H1 (cell line): Measurements from ENCODE around the gene CCDC102A. TPM values are rescaled to one million over a fixed set of nuclear protein-coding genes. Genes with fewer than 3 reads are reported as not detected.

Experiments
- CBX8 ChIP-seq: fragments of 300-800, 300-1000 bp; sonication (generic); IDR thresholded peaks from 2 replicates; pipeline ENCODE4 v1.7.1; 2016; ENCODE audit warnings: low read depth, low read length, borderline replicate concordance
- EZH2 ChIP-seq: fragments of 200-600 bp; sonication (generic); IDR thresholded peaks from 2 replicates; pipeline ENCODE4 v1.7.1; 2012; ENCODE audit warnings: low read depth, mild to moderate bottlenecking, moderate library complexity, low read length, inconsistent platforms; ENCODE audit not compliant: severe bottlenecking
- KDM5A ChIP-seq: fragments of 200-600 bp; IDR thresholded peaks from 2 replicates; pipeline ENCODE4 v1.7.1; 2012; ENCODE audit warnings: mild to moderate bottlenecking, low read length, inconsistent platforms, mixed read lengths
- SIX5 ChIP-seq: IDR thresholded peaks from 2 replicates; pipeline ENCODE4 v1.6.1; 2011; ENCODE audit warnings: mild to moderate bottlenecking, low read depth, low read length
- SP2 ChIP-seq: IDR thresholded peaks from 2 replicates; pipeline ENCODE4 v1.6.1; 2012; ENCODE audit warnings: mild to moderate bottlenecking, low read length, inconsistent platforms
- TAF7 ChIP-seq: optimal IDR thresholded peaks from 2 replicates; pipeline ENCODE3; 2011; ENCODE audit warnings: low read depth, mild to moderate bottlenecking, inconsistent platforms, low read length, moderate library complexity, borderline replicate concordance
- polyA plus RNA-seq, 7 experiments: library from polyadenylated mRNA; depleted of rRNA in 3 of 7; stranded (reverse) in 5 of 7; unstranded in 2 of 7; fragments of >200 nt in 5 of 7; fragments of 200-250 nt in 2 of 7; gene quantifications; 1 replicate in 5 of 7; 2 replicates in 1 of 7; 4 replicates in 1 of 7; pipeline versions ENCODE4 v1.2.1 to v1.2.3, GENCODE V29; 2011 to 2013; ENCODE audit warnings: missing spikeins in 2 of 7, mixed read lengths in 2 of 7
- total RNA-seq: library from RNA; stranded (reverse); fragmentation: NEBNext Ultra II Directional; extraction: Animal tissue kit (Norgen Biotek cat#: 25700); gene quantifications from 2 replicates; pipeline ENCODE4 v1.2.1, GENCODE V29; 2021

The CCDC102A gene
- total and polyA plus RNA-seq, 2 of the 8 experiments (the other 6 are each of a cell fraction or from before 2014, with no cell fraction given): 4.0 to 7.5 TPM

- TF ChIP-seq SP2: no peak
- TF ChIP-seq SIX5: no peak
- TF ChIP-seq EZH2: no peak
- TF ChIP-seq CBX8: no peak
- no peak for TF ChIP-seq TAF7
- no peak for TF ChIP-seq KDM5A
Measured at GRCh38 chr16:57472665-57473060, 63.7 kb downstream of the CCDC102A start (continued).
